Smooth muscle cell (in vitro differentiated cells): Measurements from ENCODE around the gene FXN. TPM values are rescaled to one million over a fixed set of nuclear protein-coding genes. Genes with fewer than 3 reads are reported as not detected.
A peak's percentile ranks its signal among the peaks of the same experiment; 100 is the strongest.

Experiments
- DNase-seq: peaks from one replicate; lab custom pipeline; 2025; ENCODE audit not compliant: unreplicated experiment; lab: John Stamatoyannopoulos, UW
- H2AFZ ChIP-seq: fragments of 200-600 bp; sonication (generic); 2 replicates; pipeline ENCODE4 v1.6.0; 2016; ENCODE audit warnings: antibody characterized with exemption, low read depth, mild to moderate bottlenecking
- H3F3A ChIP-seq: fragments of 200-600 bp; sonication (generic); 2 replicates; pipeline ENCODE4 v1.6.0; 2017; ENCODE audit warnings: antibody characterized with exemption, low read depth
- H3K27ac ChIP-seq: fragments of 200-600 bp; sonication (generic); 2 replicates; pipeline ENCODE4 v1.5.1; 2016; ENCODE audit warnings: low read depth, mild to moderate bottlenecking
- H3K27me3 ChIP-seq: fragments of 200-600 bp; sonication (generic); 2 replicates; pipeline ENCODE4 v1.6.1; 2016; ENCODE audit warnings: low read depth, mild to moderate bottlenecking
- H3K36me3 ChIP-seq: fragments of 200-600 bp; sonication (generic); 2 replicates; pipeline ENCODE4 v1.5.1; 2016; ENCODE audit warnings: low read depth
- H3K4me1 ChIP-seq: fragments of 200-600 bp; sonication (generic); 2 replicates; pipeline ENCODE4 v1.5.1; 2016; ENCODE audit warnings: low read depth
- H3K4me2 ChIP-seq: fragments of 200-600 bp; sonication (generic); 2 replicates; pipeline ENCODE4 v1.6.0; 2016; ENCODE audit warnings: mild to moderate bottlenecking
- H3K4me3 ChIP-seq: fragments of 200-600 bp; sonication (generic); 2 replicates; pipeline ENCODE4 v1.5.1; 2016; ENCODE audit warnings: mild to moderate bottlenecking
- H3K79me2 ChIP-seq: fragments of 200-600 bp; sonication (generic); 2 replicates; pipeline ENCODE4 v1.6.0; 2016; ENCODE audit warnings: low read depth, mild to moderate bottlenecking
- H3K9ac ChIP-seq: fragments of 200-600 bp; sonication (generic); 2 replicates; pipeline ENCODE4 v1.6.0; 2016; ENCODE audit warnings: low read depth
- H3K9me3 ChIP-seq: fragments of 200-600 bp; sonication (generic); replicated peaks from 2 replicates; pipeline ENCODE4 v1.5.1; 2016; ENCODE audit warnings: low read depth
- H4K20me1 ChIP-seq: fragments of 200-600 bp; sonication (generic); 2 replicates; pipeline ENCODE4 v1.6.0; 2016; ENCODE audit warnings: low read depth
- CTCF ChIP-seq: fragments of 200-600 bp; sonication (generic); IDR thresholded peaks from 2 replicates; pipeline ENCODE4 v1.5.1; 2017; ENCODE audit warnings: borderline replicate concordance, mild to moderate bottlenecking, antibody characterized with exemption; ENCODE audit not compliant: insufficient read depth, poor library complexity, severe bottlenecking
- WGBS: methylation state at CpG from one replicate; pipeline ENCODE4 v1.1.7; 2016; ENCODE audit warnings: low lambda C conversion rate; 5-methylcytosine and 5-hydroxymethylcytosine counted together
- polyA plus RNA-seq: library from polyadenylated mRNA; unstranded; fragments of >200 nt; fragmentation: Nextera tagmentation; extraction: Ambion mirVana; gene quantifications from 2 replicates; pipeline ENCODE4 v1.2.1, GENCODE V29; 2016
- total RNA-seq: library from RNA; depleted of rRNA; stranded (reverse); fragments of >200 nt; gene quantifications from 2 replicates; pipeline ENCODE4 v1.2.3, GENCODE V29; 2014

FXN gene
- total and polyA plus RNA-seq, 2 experiments from 2014 or later = 15.2 to 16.0 TPM

GRCh38 chr9:69036309-69036708 is 757 bp downstream of the FXN start:
- peak overlapping the region; percentile 10 for H3K27ac ChIP-seq
- H2AFZ ChIP-seq = peak overlapping the region; percentile 92
- WGBS = 4% methylated on average over 14 of the region's 14 CpGs
- peak overlapping the region; percentile 31 for H3K9ac ChIP-seq
- H3K79me2 ChIP-seq = peaks cover 22% of the 10 kb centered on the region
- H3K4me2 ChIP-seq = peak overlapping the region; percentile 89
- peak overlapping the region; percentile 70 for H3K4me3 ChIP-seq
- no peaks in the 10 kb centered on the region for H3F3A ChIP-seq
- H3K9me3 ChIP-seq = no peaks in the 10 kb centered on the region
- no peak for TF ChIP-seq CTCF
- no peaks in the 10 kb centered on the region for H3K36me3 ChIP-seq
- H3K4me1 ChIP-seq = peaks cover 6% of the 10 kb centered on the region
- H3K27me3 ChIP-seq = no peaks in the 10 kb centered on the region
- DNase-seq = no peak
- no peaks in the 10 kb centered on the region for H4K20me1 ChIP-seq

GRCh38 chr9:69036799-69037198 is 1.2 kb downstream of the FXN start:
- H3K79me2 ChIP-seq = peaks cover 26% of the 10 kb centered on the region
- no peak for DNase-seq
- no peaks in the 10 kb centered on the region for H3F3A ChIP-seq
- H3K27me3 ChIP-seq = no peaks in the 10 kb centered on the region
- H3K4me3 ChIP-seq = peak overlapping the region; percentile 70
- no peak for TF ChIP-seq CTCF
- H3K9me3 ChIP-seq = no peaks in the 10 kb centered on the region
- H3K4me1 ChIP-seq = peaks cover 6% of the 10 kb centered on the region
- no peak overlapping the region for H3K27ac ChIP-seq
- H4K20me1 ChIP-seq = no peaks in the 10 kb centered on the region
- H2AFZ ChIP-seq = peak overlapping the region; percentile 92
- H3K36me3 ChIP-seq = no peaks in the 10 kb centered on the region
- peak overlapping the region; percentile 89 for H3K4me2 ChIP-seq
- 73% methylated on average over 10 of the region's 10 CpGs for WGBS
- H3K9ac ChIP-seq = peak overlapping the region; percentile 31

GRCh38 chr9:69040646-69041045 is 5.1 kb downstream of the FXN start:
- Histone ChIP-seq H3K27ac (no peak overlapping the region), H3K9me3 (no peaks in the 10 kb centered on the region), H3K9ac (no peak overlapping the region), H3K4me2 (no peak overlapping the region), H3K27me3 (no peaks in the 10 kb centered on the region), H3K79me2 (peaks cover 26% of the 10 kb centered on the region), H3K4me1 (peaks cover 12% of the 10 kb centered on the region), H4K20me1 (no peaks in the 10 kb centered on the region), H3K4me3 (no peak overlapping the region), H2AFZ (no peak overlapping the region), H3F3A (no peaks in the 10 kb centered on the region), H3K36me3 (no peaks in the 10 kb centered on the region)
- TF ChIP-seq CTCF = no peak
- WGBS = 98% methylated on average over 2 of the region's 2 CpGs
- DNase-seq = no peak
